ENCODE results near the gene PRDX3.
A peak's percentile ranks its signal among the peaks of the same experiment; 100 is the strongest.
"Not testable (repeated sequence)": the region's sequence is repeated elsewhere in the genome, so short reads cannot be mapped to it uniquely, and the experiment has no call there.

Gene PRDX3

GRCh38 chr10:119183664-119184412 is 5.2 kb upstream of the PRDX3 start:
- Histone ChIP-seq H3K9ac (ENCODE audit: low read depth, low read length) (no peak overlapping the region), H3K27me3 (ENCODE audit: insufficient read depth, low read length, poor library complexity) (no peaks in the 10 kb centered on the region), H3K27ac (ENCODE audit: low read length) (no peak overlapping the region), H3K9me3 (ENCODE audit: insufficient read depth, low read length, severe bottlenecking) (no peaks in the 10 kb centered on the region), H3K4me1 (ENCODE audit: insufficient read depth, low read length) (peaks cover 14% of the 10 kb centered on the region), H3K4me3 (ENCODE audit: low read depth in 1 of 2, low read length in 2 of 2) (no peak overlapping the region), H3K36me3 (ENCODE audit: insufficient read depth, low read length) (no peaks in the 10 kb centered on the region), H4K20me1 (ENCODE audit: insufficient read depth, low read length) (no peaks in the 10 kb centered on the region), H2AFZ (ENCODE audit: low read depth, low read length) (no peak overlapping the region), H3K4me2 (ENCODE audit: insufficient read depth, low read length) (no peak overlapping the region), H3K79me2 (ENCODE audit: insufficient read depth, low read length) (no peaks in the 10 kb centered on the region; the same call in 1 of the 2 replicates)
- TF ChIP-seq CTCF (IDR thresholded peaks at IDR 0.05; ENCODE audit: borderline replicate concordance, extremely low read depth, low read length, poor library complexity, severe bottlenecking) (no peak), EZH2 (IDR thresholded peaks at IDR 0.05; ENCODE audit: borderline replicate concordance, low read depth, low read length, severe bottlenecking) (no peak)
- ATAC-seq (ENCODE audit: insufficient read depth, low read depth) (no peak), DNase-seq (no peak)

- peaks cover 13% of the 10 kb centered on the region for H3K36me3 ChIP-seq (ENCODE audit: insufficient read depth, low read length)
- H3K27ac ChIP-seq (ENCODE audit: low read length); ATAC-seq (ENCODE audit: insufficient read depth, low read depth); H3K27me3 ChIP-seq (ENCODE audit: insufficient read depth, low read length, poor library complexity); H3K4me2 ChIP-seq (ENCODE audit: insufficient read depth, low read length); DNase-seq; H3K9ac ChIP-seq (ENCODE audit: low read depth, low read length); H2AFZ ChIP-seq (ENCODE audit: low read depth, low read length); H3K4me3 ChIP-seq (ENCODE audit: low read depth in 1 of 2, low read length in 2 of 2); H4K20me1 ChIP-seq (ENCODE audit: insufficient read depth, low read length); H3K9me3 ChIP-seq (ENCODE audit: insufficient read depth, low read length, severe bottlenecking): not testable (repeated sequence)
- H3K79me2 ChIP-seq (ENCODE audit: insufficient read depth, low read length) = peaks cover 27% of the 10 kb centered on the region
- peaks cover 35% of the 10 kb centered on the region for H3K4me1 ChIP-seq (ENCODE audit: insufficient read depth, low read length)
Observed at GRCh38 chr10:119180850-119181400, 2.3 kb upstream of the PRDX3 start.

- Histone ChIP-seq H3K79me2 (ENCODE audit: insufficient read depth, low read length) (peaks cover 51% of the 10 kb centered on the region), H3K4me2 (ENCODE audit: insufficient read depth, low read length) (peak overlapping the region; percentile 85), H3K36me3 (ENCODE audit: insufficient read depth, low read length) (peaks cover 41% of the 10 kb centered on the region), H3K4me3 (ENCODE audit: low read depth in 1 of 2, low read length in 2 of 2) (peak overlapping the region; percentile 73), H3K27me3 (ENCODE audit: insufficient read depth, low read length, poor library complexity) (no peaks in the 10 kb centered on the region), H4K20me1 (ENCODE audit: insufficient read depth, low read length) (peaks cover 9% of the 10 kb centered on the region; the same call in 1 of the 2 replicates), H3K9me3 (ENCODE audit: insufficient read depth, low read length, severe bottlenecking) (no peaks in the 10 kb centered on the region), H2AFZ (ENCODE audit: low read depth, low read length) (peak overlapping the region; percentile 85), H3K27ac (ENCODE audit: low read length) (peak overlapping the region; percentile 95), H3K9ac (ENCODE audit: low read depth, low read length) (peak overlapping the region; percentile 88), H3K4me1 (ENCODE audit: insufficient read depth, low read length) (peaks cover 41% of the 10 kb centered on the region)
- ATAC-seq (ENCODE audit: insufficient read depth, low read depth) (peak; percentile 7; the same call in 2 of the 3 replicates), DNase-seq (peak; percentile 17)
- no peak for TF ChIP-seq EZH2 (IDR thresholded peaks at IDR 0.05; ENCODE audit: borderline replicate concordance, low read depth, low read length, severe bottlenecking)
Observed at GRCh38 chr10:119177708-119178371, 772 bp downstream of the PRDX3 start.

- no peak for ATAC-seq (ENCODE audit: insufficient read depth, low read depth)
- peaks cover 57% of the 10 kb centered on the region for H3K36me3 ChIP-seq (ENCODE audit: insufficient read depth, low read length)
- peaks cover 65% of the 10 kb centered on the region for H3K79me2 ChIP-seq (ENCODE audit: insufficient read depth, low read length)
Observed at GRCh38 chr10:119176166-119176565, 2.4 kb downstream of the PRDX3 start.

More at GRCh38 chr10:119176166-119176565, 2.4 kb downstream of the PRDX3 start:
- Histone ChIP-seq H3K27ac (ENCODE audit: low read length) (peak overlapping the region; percentile 49), H4K20me1 (ENCODE audit: insufficient read depth, low read length) (peaks cover 9% of the 10 kb centered on the region; the same call in 1 of the 2 replicates), H3K4me3 (ENCODE audit: low read depth in 1 of 2, low read length in 2 of 2) (0 out of 4 replicates have a peak overlapping the region, but pooled peaks of 1 of the 2 experiments have one; percentile 73), H2AFZ (ENCODE audit: low read depth, low read length) (no peak overlapping the region), H3K4me1 (ENCODE audit: insufficient read depth, low read length) (peaks cover 41% of the 10 kb centered on the region), H3K27me3 (ENCODE audit: insufficient read depth, low read length, poor library complexity) (no peaks in the 10 kb centered on the region), H3K9ac (ENCODE audit: low read depth, low read length) (peak overlapping the region; percentile 88), H3K9me3 (ENCODE audit: insufficient read depth, low read length, severe bottlenecking) (no peaks in the 10 kb centered on the region), H3K4me2 (ENCODE audit: insufficient read depth, low read length) (peak overlapping the region; percentile 85)
- DNase-seq = no peak
- no peak for TF ChIP-seq EZH2 (IDR thresholded peaks at IDR 0.05; ENCODE audit: borderline replicate concordance, low read depth, low read length, severe bottlenecking)
- TF ChIP-seq CTCF (IDR thresholded peaks at IDR 0.05; ENCODE audit: borderline replicate concordance, extremely low read depth, low read length, poor library complexity, severe bottlenecking) = no peak
